HEK293 (cell line): ENCODE data around the gene GARIN5B.

Experiments
- KLF9 ChIP-seq: fragments of 450-650 bp; formaldehyde crosslinking; IDR thresholded peaks from 2 replicates; pipeline ENCODE4 v1.5.1; 2016; ENCODE audit warnings: missing biosample characterization, missing genetic modification characterization, low read depth
- TRIM28 ChIP-seq: IDR thresholded peaks from 2 replicates; pipeline ENCODE4 v1.6.1; 2011; ENCODE audit warnings: low read length, control low read depth, borderline replicate concordance
- WT1 ChIP-seq: fragments of 450-650 bp; formaldehyde crosslinking; IDR thresholded peaks from 2 replicates; pipeline ENCODE4 v1.5.1; 2016; ENCODE audit warnings: missing biosample characterization, missing genetic modification characterization
- YY1 ChIP-seq: fragments of 450-650 bp; formaldehyde crosslinking; IDR thresholded peaks from 2 replicates; pipeline ENCODE4 v1.5.1; 2018; ENCODE audit warnings: missing biosample characterization, missing genetic modification characterization
- ZNF280D ChIP-seq: fragments of 450-650 bp; formaldehyde crosslinking; IDR thresholded peaks from 2 replicates; pipeline ENCODE4 v1.5.1; 2016; ENCODE audit warnings: missing biosample characterization, missing genetic modification characterization
- ZNF521 ChIP-seq: fragments of 450-650 bp; formaldehyde crosslinking; IDR thresholded peaks from 2 replicates; pipeline ENCODE4 v1.5.1; 2017; ENCODE audit warnings: missing biosample characterization, mild to moderate bottlenecking, missing genetic modification characterization
- TF ChIP-seq, protein P1 (sequence below): fragments of 450-650 bp; formaldehyde crosslinking; IDR thresholded peaks from 2 replicates; pipeline ENCODE4 v1.5.1; 2016; ENCODE audit warnings: missing biosample characterization, missing genetic modification characterization
- TF ChIP-seq, protein P2 (sequence below): fragments of 450-650 bp; formaldehyde crosslinking; IDR thresholded peaks from 2 replicates; pipeline ENCODE4 v1.5.1; 2016; ENCODE audit warnings: missing biosample characterization, missing genetic modification characterization
- TF ChIP-seq, protein P3 (sequence below): fragments of 450-650 bp; formaldehyde crosslinking; optimal IDR thresholded peaks from 2 replicates; pipeline ENCODE3; 2016; ENCODE audit warnings: missing biosample characterization, mild to moderate bottlenecking, missing genetic modification characterization

- no peak for TF ChIP-seq YY1
- TF ChIP-seq ZNF280D (tag by site-specific recombination), result no peak
- TF ChIP-seq ZNF521, result no peak
- TF ChIP-seq, protein P1, sequence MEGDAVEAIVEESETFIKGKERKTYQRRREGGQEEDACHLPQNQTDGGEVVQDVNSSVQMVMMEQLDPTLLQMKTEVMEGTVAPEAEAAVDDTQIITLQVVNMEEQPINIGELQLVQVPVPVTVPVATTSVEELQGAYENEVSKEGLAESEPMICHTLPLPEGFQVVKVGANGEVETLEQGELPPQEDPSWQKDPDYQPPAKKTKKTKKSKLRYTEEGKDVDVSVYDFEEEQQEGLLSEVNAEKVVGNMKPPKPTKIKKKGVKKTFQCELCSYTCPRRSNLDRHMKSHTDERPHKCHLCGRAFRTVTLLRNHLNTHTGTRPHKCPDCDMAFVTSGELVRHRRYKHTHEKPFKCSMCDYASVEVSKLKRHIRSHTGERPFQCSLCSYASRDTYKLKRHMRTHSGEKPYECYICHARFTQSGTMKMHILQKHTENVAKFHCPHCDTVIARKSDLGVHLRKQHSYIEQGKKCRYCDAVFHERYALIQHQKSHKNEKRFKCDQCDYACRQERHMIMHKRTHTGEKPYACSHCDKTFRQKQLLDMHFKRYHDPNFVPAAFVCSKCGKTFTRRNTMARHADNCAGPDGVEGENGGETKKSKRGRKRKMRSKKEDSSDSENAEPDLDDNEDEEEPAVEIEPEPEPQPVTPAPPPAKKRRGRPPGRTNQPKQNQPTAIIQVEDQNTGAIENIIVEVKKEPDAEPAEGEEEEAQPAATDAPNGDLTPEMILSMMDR (tag by site-specific recombination), result no peak
- TF ChIP-seq KLF9 (tag by site-specific recombination), result no peak
- TF ChIP-seq, protein P2, sequence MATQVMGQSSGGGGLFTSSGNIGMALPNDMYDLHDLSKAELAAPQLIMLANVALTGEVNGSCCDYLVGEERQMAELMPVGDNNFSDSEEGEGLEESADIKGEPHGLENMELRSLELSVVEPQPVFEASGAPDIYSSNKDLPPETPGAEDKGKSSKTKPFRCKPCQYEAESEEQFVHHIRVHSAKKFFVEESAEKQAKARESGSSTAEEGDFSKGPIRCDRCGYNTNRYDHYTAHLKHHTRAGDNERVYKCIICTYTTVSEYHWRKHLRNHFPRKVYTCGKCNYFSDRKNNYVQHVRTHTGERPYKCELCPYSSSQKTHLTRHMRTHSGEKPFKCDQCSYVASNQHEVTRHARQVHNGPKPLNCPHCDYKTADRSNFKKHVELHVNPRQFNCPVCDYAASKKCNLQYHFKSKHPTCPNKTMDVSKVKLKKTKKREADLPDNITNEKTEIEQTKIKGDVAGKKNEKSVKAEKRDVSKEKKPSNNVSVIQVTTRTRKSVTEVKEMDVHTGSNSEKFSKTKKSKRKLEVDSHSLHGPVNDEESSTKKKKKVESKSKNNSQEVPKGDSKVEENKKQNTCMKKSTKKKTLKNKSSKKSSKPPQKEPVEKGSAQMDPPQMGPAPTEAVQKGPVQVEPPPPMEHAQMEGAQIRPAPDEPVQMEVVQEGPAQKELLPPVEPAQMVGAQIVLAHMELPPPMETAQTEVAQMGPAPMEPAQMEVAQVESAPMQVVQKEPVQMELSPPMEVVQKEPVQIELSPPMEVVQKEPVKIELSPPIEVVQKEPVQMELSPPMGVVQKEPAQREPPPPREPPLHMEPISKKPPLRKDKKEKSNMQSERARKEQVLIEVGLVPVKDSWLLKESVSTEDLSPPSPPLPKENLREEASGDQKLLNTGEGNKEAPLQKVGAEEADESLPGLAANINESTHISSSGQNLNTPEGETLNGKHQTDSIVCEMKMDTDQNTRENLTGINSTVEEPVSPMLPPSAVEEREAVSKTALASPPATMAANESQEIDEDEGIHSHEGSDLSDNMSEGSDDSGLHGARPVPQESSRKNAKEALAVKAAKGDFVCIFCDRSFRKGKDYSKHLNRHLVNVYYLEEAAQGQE (tag by site-specific recombination), result no peak
- TF ChIP-seq TRIM28, result no peak
- TF ChIP-seq, protein P3, sequence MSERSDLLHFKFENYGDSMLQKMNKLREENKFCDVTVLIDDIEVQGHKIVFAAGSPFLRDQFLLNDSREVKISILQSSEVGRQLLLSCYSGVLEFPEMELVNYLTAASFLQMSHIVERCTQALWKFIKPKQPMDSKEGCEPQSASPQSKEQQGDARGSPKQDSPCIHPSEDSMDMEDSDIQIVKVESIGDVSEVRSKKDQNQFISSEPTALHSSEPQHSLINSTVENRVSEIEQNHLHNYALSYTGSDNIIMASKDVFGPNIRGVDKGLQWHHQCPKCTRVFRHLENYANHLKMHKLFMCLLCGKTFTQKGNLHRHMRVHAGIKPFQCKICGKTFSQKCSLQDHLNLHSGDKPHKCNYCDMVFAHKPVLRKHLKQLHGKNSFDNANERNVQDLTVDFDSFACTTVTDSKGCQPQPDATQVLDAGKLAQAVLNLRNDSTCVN (tag by site-specific recombination), result no peak
- no peak for TF ChIP-seq WT1 (tag by site-specific recombination)
Measured at GRCh38 chr19:55362990-55363716, at the start of gene GARIN5B.
